OCI-LY7 (cell line): ENCODE results near the gene IKZF3. TPM values are rescaled to one million over a fixed set of nuclear protein-coding genes. Genes with fewer than 3 reads are reported as not detected.

Experiments used
- BruUV-seq: library from RNA; stranded (reverse); fragments of 400-500 nt; replicated peaks from 2 replicates; lab custom pipeline; 2021; lab: Mats Ljungman, UMichigan
- CTCF ChIA-PET: fragments of 300-600 bp; sonication (Branson Sonifier 250); formaldehyde crosslinking; loops from one replicate; lab custom pipeline; 2022; ENCODE audit warnings: antibody characterized with exemption; ENCODE audit not compliant: unreplicated experiment; lab: Charles Lee
- POLR2A ChIA-PET: fragments of 300-600 bp; sonication (Branson Sonifier 250); formaldehyde crosslinking; loops from one replicate; lab custom pipeline; 2022; ENCODE audit warnings: antibody characterized with exemption; lab: Charles Lee
- DNase-seq: peaks from one replicate; pipeline ENCODE4 v3.0.0-alpha.2; 2015; ENCODE audit warnings: low spot score
- H2AFZ ChIP-seq: fragments of 200-600 bp; sonication (generic), shearing (Covaris generic); 2 replicates; pipeline ENCODE4 v1.6.1; 2014; ENCODE audit warnings: mild to moderate bottlenecking, antibody characterized with exemption, low read length, moderate library complexity
- H3K27ac ChIP-seq: fragments of 200-600 bp; sonication (generic); 2 replicates; pipeline ENCODE4 v1.5.1; 2014; ENCODE audit warnings: mixed run types, low read depth, mild to moderate bottlenecking, moderate library complexity, low read length, inconsistent platforms; ENCODE audit not compliant: poor library complexity, severe bottlenecking
- H3K36me3 ChIP-seq: fragments of 200-600 bp; sonication (generic); 2 replicates; pipeline ENCODE4 v1.6.1; 2014; ENCODE audit warnings: mild to moderate bottlenecking, antibody characterized with exemption, low read length, moderate library complexity, mixed read lengths; ENCODE audit not compliant: insufficient read depth
- H3K4me1 ChIP-seq: fragments of 200-600 bp; sonication (generic); 2 replicates; pipeline ENCODE4 v1.5.1; 2014; ENCODE audit warnings: mild to moderate bottlenecking, low read length; ENCODE audit not compliant: insufficient read depth, poor library complexity, severe bottlenecking
- H3K4me2 ChIP-seq: fragments of 200-600 bp; sonication (generic); 2 replicates; pipeline ENCODE4 v1.6.1; 2014; ENCODE audit warnings: mild to moderate bottlenecking, low read length
- H3K4me3 ChIP-seq: fragments of 200-600 bp; sonication (generic); 2 replicates; pipeline ENCODE4 v1.5.1; 2014; ENCODE audit warnings: mild to moderate bottlenecking, low read depth, low read length; ENCODE audit not compliant: poor library complexity, severe bottlenecking
- H3K79me2 ChIP-seq: fragments of 200-600 bp; sonication (generic); 2 replicates; pipeline ENCODE4 v1.6.1; 2016; ENCODE audit warnings: low read depth, mild to moderate bottlenecking, low read length, moderate library complexity, mixed read lengths; ENCODE audit not compliant: insufficient read depth
- H3K9me2 ChIP-seq: fragments of 200-600 bp; sonication (generic); 2 replicates; pipeline ENCODE4 v1.6.1; 2016; ENCODE audit warnings: mild to moderate bottlenecking, low read length, mixed read lengths; ENCODE audit not compliant: insufficient read depth
- H3K9me3 ChIP-seq: fragments of 200-600 bp; sonication (generic); 2 replicates; pipeline ENCODE4 v1.6.1; 2014; ENCODE audit warnings: mild to moderate bottlenecking, mixed run types, low read length, mixed read lengths
- H4K20me1 ChIP-seq: fragments of 200-600 bp; sonication (generic); 2 replicates; pipeline ENCODE4 v1.6.1; 2014; ENCODE audit warnings: mild to moderate bottlenecking, antibody characterized with exemption, low read length, moderate library complexity, mixed read lengths; ENCODE audit not compliant: insufficient read depth
- CTCF ChIP-seq: fragments of 200-600 bp; sonication (generic); conservative IDR thresholded peaks from 2 replicates; pipeline ENCODE4 v1.5.1; 2014; ENCODE audit warnings: mild to moderate bottlenecking, antibody characterized with exemption, low read length, moderate library complexity, mixed read lengths
- EZH2phosphoT487 ChIP-seq: fragments of 200-600 bp; sonication (generic); IDR thresholded peaks from 2 replicates; pipeline ENCODE4 v1.6.1; 2018; ENCODE audit warnings: low read depth, borderline replicate concordance, mild to moderate bottlenecking, mixed run types, antibody characterized with exemption, low read length, moderate library complexity, mixed read lengths
- intact Hi-C: fragments of 100-400 bp; cut with micrococcal nuclease; formaldehyde crosslinking; loops from one replicate; pipeline ENCODE4 v1.10.0; 2022; ENCODE audit not compliant: unreplicated experiment
- total RNA-seq, 2 experiments: library from RNA; depleted of rRNA in 1 of 2; stranded (reverse); fragments of >200 nt in 1 of 2; shearing (Covaris generic) in 1 of 2; gene quantifications; 2 replicates each; pipeline ENCODE4 v1.2.3, GENCODE V29; 2014 to 2022

IKZF3 gene
- total RNA-seq, 2 experiments from 2014 or later = 54.7 to 134 TPM

GRCh38 chr17:39736319-39737165 is 127.6 kb downstream of the IKZF3 start:
- BruUV-seq = no TSS peak
- ChIA-PET POLR2A (interaction anchor here (0.7 kb wide), 1 partner anchor 98 kb away, joined by 8 read pairs; no protein-coding TSS in a partner anchor), CTCF (no interaction called here)
- Histone ChIP-seq H3K9me3 (no peaks in the 10 kb centered on the region), H3K79me2 (no peaks in the 10 kb centered on the region), H4K20me1 (no peaks in the 10 kb centered on the region), H3K4me3 (no peak overlapping the region), H2AFZ (no peak overlapping the region), H3K4me2 (no peak overlapping the region), H3K9me2 (no peaks in the 10 kb centered on the region), H3K4me1 (peaks cover 32% of the 10 kb centered on the region), H3K27ac (no peak overlapping the region), H3K36me3 (no peaks in the 10 kb centered on the region)
- intact Hi-C loops = no loop called here
- TF ChIP-seq CTCF = no peak
- TF ChIP-seq EZH2phosphoT487 = no peak
- DNase-seq = no peak

- Histone ChIP-seq H3K79me2 (no peaks in the 10 kb centered on the region), H2AFZ (no peak overlapping the region), H3K9me3 (no peaks in the 10 kb centered on the region), H3K27ac (no peak overlapping the region), H4K20me1 (no peaks in the 10 kb centered on the region), H3K9me2 (no peaks in the 10 kb centered on the region), H3K36me3 (no peaks in the 10 kb centered on the region), H3K4me2 (no peak overlapping the region), H3K4me3 (no peak overlapping the region), H3K4me1 (peaks cover 32% of the 10 kb centered on the region)
- CTCF ChIA-PET = no interaction called here
- POLR2A ChIA-PET = no interaction called here
- no TSS peak for BruUV-seq
- TF ChIP-seq CTCF = no peak
- no peak for TF ChIP-seq EZH2phosphoT487
- DNase-seq = no peak
- intact Hi-C loops = no loop called here
Measured at GRCh38 chr17:39735882-39736281, 128.2 kb downstream of the IKZF3 start.

- no peaks in the 10 kb centered on the region for H3K9me3 ChIP-seq
- no peak overlapping the region for H3K4me3 ChIP-seq
- no TSS peak for BruUV-seq
- H3K27ac ChIP-seq = no peak overlapping the region
- no peak overlapping the region for H2AFZ ChIP-seq
- ChIA-PET POLR2A (no interaction called here), CTCF (no interaction called here)
- H3K36me3 ChIP-seq = peaks cover 15% of the 10 kb centered on the region; the same call in 1 of the 2 replicates
- H3K79me2 ChIP-seq = peaks cover 8% of the 10 kb centered on the region; the same call in 1 of the 2 replicates
- intact Hi-C loops = no loop called here
- no peak for DNase-seq
- H4K20me1 ChIP-seq = no peaks in the 10 kb centered on the region
- H3K4me1 ChIP-seq = peaks cover 9% of the 10 kb centered on the region
- H3K9me2 ChIP-seq = no peaks in the 10 kb centered on the region
- TF ChIP-seq EZH2phosphoT487 = no peak
- TF ChIP-seq CTCF = no peak
- no peak overlapping the region for H3K4me2 ChIP-seq
Measured at GRCh38 chr17:39732586-39732985, 131.5 kb downstream of the IKZF3 start.
